DMS114 treated with DMSO at 0.1 percent for 48 hours (cell line): Measurements from ENCODE around the gene ZNF622.
"Not testable (repeated sequence)": the region's sequence is repeated elsewhere in the genome, so short reads cannot be mapped to it uniquely, and the experiment has no call there.

Experiments used
- DNase-seq: peaks from one replicate; lab custom pipeline; 2025; ENCODE audit not compliant: unreplicated experiment; lab: John Stamatoyannopoulos, UW

The ZNF622 gene

DNA sequence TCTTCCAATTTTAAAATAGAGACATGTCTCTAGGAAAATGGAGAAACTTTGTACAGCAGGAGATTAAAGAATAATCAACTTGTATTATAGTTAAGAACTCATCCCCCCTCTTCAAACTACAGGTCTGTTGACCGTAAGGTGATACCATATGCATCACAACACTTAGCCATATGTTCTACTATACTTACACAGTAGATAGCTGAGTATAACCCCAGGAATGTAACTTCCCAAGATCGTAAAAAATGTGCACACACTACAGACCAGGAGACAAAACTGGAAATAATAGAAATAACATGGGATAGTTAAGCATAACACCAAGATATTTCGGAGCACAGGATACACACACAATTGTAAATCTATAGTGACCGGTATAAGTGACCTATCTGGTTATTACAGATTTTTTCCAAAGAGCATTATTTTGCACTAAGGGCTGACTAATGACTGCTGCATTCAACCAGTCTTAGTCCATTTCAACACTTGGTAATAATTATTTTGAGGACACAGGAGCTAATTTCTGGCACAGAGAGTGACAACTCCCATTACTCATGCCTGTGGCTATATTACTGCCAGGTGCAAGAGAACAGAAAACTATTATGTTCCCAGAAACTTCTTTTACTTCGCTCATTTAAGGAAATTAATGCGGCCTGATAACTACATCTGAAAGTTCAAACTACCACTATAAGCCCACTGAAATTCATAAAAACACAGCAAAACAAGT lies 15.4 kb upstream of the ZNF622 start:
- DNase-seq, result no peak

DNA sequence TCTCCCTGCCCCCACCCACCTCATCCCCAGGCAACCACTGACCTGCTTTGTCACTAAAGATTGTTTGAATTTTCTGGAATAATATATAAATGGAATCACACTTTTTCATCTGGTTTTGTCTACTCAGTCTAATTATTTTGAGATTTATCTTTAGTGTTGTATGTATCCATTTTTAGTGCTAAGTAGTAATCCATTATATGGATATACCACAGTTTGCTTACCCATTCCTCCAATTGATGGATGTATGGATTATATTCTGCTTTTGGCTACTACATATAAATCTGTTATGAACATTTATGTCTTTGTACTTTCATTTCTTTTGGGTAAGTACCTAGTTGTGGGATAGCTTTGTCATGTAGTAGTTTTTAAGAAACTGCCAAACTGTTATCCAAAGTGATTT lies 14.5 kb upstream of the ZNF622 start:
- no peak for DNase-seq

DNA sequence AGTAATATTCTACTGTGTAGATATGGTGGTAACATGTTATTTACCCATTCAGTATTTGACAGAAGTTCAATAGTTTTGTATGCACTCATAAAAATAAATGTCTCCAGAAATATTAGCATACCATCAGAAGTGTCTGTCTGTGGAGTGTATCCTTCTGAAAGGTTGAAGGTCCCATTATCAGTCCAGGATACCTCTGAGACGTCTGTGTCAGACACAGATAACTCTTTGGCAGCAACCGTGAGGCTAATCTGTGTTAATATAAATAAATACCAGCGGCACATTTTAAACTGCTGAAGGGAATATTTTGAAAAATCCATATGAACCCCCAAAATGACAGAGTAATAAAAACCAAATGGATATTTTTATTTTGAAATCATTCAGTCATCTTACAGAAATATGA lies 11.9 kb upstream of the ZNF622 start:
- no peak for DNase-seq

DNA sequence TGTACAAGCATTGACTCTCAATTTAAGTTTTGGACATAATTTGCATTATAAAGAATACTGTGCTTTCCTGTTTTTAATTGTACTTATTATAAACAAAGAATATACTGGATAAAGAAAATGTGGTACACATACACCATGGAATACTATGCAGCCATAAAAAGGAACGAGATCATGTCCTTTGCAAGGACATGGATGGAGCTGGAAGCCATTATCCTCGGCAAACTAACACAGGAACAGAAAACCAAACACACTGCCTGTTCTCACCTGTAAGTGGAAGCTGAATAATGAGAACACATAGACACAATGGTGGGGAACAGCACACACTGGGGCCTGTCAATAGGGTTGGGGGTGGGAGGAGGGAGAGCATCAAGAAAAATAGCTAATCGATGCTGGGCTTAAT lies 10.8 kb upstream of the ZNF622 start:
- not testable (repeated sequence) for DNase-seq

DNA sequence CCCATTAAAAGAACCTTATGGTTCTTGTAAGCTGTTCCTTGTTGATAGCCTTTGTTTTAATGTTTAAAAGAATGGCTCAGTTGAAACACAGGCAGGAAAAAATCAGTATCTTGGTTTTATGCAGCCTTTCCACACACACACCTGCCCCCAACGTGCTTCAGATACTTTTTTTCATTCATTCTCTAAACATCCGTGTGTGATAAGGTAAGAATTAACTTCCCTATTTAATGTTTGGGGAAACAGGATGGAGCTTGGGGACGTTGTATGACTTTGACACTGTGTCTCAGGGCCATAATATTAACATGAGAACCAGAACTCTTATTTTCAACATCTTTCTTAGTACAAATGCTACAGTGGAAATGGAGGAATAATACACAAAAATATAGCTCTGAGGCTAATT lies 5.8 kb upstream of the ZNF622 start:
- DNase-seq, result no peak

DNA sequence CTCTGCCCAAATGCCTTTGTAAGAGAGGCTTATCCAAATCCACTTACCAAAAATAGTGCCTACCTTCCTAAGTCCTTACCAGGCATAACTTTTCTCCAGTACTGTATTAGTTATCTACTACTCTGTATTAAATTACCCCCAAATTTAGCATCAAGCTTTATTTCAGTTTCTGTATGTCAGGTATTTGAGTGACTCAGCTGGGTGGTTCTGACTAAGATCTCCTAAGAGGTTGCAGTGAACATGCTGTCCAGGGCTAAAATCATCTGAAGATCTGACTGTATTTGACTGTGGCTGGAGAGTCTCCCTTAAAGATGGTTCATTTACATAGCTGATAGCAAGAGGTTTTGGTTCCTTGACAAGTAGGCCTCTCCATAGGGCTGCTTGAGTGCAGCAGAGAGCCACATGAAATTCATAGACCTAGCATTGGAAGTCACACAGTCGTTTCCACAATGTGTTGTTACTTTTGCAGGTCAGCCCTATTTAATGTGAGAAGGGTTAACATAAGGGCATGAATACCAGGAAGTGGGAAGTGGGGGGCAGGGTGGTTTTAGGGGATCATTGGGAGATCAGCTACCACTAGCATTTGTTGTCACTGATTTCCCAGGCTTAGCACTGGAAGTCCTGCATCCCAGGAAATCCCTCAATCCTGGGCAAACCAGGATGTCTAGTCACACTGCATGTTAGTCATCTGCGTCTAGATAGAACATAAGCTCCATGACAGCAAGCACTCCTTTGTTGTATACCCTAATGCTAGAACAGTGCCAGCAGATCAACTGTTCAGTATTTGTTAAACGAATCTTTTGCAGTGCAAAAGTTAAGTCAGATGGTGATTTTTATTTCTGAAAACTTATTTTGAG lies 2.0 kb upstream of the ZNF622 start:
- no peak for DNase-seq

DNA sequence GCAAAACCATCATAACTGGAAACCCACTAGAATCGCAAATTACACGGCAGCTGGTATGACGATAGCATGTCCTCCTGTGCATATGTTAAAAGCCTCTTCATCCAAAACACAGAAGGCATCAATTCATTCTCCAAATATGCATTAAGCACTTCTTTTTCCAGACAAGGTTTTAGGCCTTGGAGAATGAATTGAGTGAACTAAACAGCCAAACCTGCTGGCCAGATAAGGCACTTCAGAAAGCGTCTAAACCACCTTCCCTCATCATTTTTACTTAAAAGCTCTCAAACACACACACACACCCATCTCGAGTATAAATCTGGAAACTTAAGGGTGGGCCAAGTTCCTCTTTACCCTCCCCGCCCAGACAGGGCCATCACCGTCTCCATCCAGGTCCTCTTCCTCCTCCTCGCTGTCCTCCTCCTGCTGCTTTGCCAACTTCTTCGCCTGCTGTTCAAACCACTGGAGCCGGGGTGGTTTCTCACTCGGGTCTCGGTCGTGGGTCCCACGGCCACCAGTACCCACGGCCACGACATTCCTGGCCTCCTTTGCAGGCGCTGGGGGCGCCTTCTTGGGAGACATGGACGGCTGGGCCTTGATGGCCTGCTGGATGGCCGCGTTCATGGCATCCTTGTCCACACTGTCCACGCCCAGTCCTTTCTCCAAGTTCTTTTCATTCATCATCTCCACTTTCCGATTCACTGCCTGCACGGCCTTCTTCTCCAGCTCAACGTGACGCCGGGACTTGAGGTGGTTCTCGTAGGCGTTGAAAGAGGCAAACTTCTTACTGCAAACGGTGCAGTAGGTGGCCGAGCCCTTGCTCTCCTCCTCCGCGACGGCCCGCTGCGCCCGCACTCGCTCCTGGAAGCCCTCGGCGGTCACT lies 696 bp downstream of the ZNF622 start:
- no peak for DNase-seq

DNA sequence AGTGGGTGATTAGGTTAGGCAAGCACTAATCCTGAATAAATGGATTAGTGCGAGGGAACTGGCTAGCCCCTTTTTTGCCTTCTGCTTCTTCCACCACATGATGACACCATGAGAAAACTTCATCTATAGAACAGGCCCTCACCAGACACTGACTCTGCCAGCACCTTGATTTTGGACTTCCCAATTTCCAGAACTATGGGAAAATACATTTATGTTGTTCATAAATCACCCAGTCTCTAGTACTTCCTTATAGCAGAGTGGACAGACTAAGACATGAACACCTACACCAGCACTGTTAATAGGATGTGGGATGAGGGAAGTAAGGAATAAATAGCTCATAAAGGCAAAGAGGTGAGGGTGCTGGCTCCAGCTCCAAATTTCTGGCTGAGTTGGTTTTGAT lies 1.4 kb downstream of the ZNF622 start:
- no peak for DNase-seq

DNA sequence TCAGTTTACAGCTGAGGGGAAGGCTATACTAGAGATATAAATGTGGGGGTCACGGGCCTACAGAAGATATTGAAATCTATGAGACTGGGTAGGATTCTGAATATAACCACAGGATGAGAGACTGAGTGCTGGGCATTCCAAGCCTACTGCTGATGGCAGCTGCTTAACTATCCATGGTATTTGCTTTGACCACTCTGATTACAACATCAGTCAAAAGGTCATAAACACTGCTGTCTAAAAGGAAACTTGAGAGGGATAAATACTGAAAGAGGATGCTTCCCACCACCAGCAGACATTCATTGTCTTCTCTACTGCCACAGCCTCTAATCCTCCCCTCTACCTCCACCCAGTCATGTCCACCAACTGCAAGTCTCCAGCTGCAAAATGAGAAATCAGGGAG lies 3.8 kb downstream of the ZNF622 start:
- DNase-seq, result no peak

DNA sequence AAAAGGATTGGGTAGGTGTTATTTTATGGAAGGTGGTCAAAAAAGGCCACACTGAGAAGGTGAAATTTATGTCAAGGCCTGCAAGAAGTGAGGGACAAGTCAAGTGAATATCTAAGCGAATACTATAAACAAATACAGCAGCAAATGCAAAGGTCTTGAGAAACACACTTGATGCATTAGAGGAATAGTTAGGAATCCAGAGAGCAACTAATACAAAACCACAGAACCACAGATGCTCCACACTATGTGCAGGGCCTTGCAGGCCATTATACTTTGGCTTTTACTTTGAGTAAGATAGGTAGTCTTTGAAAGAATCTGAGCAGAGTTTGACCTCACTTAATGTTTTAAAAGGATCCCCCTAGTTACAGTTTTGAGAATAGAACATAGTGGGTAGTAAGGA lies 4.6 kb downstream of the ZNF622 start:
- no peak for DNase-seq

DNA sequence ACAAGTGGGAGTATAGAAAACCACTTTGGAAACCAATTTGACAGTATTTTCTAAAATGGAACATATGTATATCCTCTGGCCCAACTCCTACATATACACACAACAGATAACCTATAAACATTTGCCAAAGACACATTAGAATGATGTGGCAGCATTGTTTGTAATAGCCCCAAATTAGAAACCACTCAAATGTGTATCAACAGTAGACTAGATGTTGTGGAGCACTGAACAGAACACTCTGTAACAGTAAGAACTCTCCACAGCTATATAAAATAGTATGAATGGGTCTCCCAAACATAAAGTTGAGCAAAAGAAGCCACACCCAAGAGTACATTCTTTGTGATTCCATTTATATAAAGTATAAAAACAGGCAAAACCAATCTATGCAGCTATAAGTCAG lies 6.1 kb downstream of the ZNF622 start:
- no peak for DNase-seq

DNA sequence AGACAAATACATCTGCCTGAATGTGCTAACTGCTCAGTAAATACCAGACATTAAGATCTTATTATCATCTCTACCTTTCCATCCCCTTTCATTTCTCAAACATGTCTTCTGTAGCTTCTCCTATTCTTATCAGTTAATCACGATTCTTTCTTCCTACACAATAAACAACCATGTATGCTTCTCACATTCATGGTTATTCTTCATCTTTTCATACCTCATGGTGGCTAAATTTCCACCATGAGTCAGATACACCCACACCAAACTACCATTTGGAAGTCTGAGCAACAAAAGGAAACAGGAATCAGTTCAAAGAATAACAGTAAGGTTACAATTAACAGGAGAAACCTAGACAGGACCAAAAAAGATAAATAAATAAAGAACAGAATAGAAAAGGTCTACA lies 7.7 kb downstream of the ZNF622 start:
- DNase-seq, result no peak

DNA sequence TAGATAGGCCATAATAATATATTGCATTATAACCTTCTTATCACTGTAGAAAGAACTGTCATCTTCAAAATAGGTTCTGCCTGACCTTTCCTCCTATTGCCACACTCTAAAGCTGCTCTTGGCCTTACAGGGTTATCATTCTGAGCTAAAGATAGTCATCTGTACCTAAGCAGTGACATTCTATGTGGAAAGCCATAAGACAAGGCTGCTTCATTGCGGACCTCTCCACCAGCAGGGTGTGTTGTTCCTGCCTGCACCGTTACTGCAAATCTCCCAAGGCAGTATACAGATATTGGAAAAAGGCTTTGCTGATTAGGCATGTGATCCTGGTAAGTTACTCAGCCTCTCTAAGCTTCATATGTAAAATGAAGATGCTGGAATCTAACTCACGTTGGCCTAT lies 8.1 kb downstream of the ZNF622 start:
- DNase-seq, result no peak

DNA sequence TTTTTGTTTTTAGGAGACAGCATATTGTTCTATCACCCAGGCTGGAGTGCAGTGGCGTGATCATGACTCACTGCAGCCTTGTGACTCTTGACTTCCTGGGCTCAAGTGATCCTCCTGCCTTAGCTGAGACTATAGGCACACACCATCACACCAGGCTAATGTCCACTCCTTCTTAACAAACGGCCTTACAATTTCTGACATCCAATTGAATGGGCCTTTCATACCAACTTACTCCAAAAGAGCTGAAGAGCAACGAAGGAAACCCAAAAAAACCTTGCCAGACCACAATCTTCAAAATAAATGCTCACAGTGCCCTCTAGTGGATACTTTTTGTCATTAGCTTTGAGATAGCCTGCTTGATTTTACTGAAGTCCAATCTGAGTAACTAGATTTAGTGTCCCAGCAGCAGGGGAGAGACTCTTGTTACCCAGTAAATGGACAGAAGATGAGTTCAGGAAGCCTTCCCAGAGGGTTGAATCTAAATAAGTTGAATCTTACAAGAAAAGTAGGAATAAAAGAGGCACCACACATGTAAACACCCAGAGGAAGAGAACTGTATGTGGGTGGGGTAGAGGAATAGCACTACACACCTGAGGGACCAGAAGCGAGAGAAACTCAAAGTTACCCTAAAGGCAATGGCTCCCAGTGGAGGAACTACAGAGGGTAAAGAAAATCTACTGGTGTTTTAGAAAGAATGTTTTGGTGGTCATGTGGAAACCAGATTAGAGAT lies 9.3 kb downstream of the ZNF622 start:
- DNase-seq, result peak; percentile 43

DNA sequence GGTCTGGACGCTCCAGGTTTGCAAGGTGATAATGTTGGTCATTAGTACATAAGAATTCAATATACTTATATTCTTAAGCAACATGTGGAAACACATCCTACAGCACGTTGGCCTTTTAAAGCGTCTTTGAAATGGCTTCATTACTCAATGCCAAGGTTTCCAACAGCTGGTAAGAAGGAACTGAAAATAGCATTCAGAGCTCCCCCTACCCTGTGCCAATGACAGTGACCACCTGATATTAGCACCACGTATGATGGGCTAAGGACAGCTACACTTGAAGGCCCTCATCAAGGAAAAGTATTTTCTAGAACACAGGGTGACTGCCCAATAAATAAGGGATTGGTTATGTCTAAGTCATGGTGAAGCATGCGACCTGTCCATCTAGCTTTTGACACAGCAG lies 9.9 kb downstream of the ZNF622 start:
- no peak for DNase-seq

DNA sequence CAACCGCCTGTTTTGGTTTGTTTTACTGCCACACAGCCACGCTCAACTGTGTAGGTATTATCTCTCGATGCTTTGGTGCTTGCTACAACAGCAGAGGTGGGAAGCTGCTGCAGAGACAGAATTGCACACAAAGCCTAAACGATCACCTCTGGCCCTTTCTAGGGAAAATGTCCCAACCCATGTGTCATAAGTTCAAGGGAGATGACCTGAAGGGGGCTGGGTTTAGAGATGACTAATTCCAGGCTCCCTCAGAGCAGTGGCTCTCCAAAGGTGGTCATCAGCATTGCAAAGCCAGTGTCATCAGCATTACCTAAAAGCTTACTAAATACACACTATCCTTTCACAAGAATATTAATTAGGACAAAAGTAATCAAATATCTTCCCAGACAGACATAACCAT lies 10.9 kb downstream of the ZNF622 start:
- no peak for DNase-seq

DNA sequence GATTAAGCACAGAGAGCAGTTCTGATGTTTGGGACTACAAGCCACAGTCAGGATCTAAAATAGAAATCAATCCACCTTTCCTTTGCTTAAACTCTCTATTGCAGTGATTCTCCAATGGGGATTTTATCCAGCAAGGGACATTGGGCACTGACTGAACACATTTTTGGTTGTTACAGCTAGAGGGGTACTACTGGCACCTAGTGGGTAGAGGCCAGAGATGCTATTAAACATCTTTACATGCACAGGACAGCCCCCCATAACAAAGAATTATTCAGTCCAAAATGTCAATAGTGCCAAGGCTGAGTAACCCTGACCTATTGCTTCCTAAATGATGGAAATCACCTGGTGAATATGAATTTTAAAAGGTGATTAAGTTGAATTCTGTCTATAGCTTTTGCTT lies 12.0 kb downstream of the ZNF622 start:
- no peak for DNase-seq

DNA sequence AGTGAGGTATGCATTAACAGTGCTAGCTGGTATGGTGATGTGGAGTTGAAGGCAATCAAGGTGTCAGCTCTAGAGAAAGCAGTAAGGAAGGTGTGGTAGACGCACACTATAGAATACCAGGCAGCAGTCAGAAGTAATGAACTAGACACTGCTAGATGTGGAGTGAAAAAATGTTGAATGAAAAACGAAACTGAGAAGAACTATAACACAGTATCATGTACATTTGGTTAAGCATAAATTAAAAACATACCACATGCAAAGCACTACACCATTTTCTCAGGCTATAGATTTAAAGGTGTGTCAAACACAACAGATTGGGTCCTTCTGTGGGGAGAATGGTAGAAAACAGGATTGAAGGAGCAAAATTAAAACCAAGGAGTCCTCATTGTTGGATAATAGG lies 15.4 kb downstream of the ZNF622 start:
- no peak for DNase-seq

DNA sequence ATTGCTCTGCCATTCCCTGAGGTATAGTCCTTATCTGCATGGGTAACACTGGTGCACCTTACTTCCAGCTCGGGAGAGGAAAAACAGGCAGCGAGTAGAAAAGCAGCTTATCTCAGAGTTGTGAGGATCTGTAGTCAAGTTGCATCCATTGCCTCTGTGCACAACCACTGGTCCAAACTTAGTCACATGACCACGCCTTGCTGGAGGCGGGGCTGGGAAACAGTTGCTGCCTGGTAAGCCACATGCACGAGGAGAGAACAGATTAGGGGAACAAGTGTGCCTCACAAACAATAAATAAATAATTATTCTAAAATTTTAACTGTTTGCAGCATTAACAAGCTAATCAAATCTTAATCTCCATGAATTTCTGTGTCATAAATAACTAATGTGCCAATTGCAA lies 18.6 kb downstream of the ZNF622 start:
- DNase-seq, result no peak

DNA sequence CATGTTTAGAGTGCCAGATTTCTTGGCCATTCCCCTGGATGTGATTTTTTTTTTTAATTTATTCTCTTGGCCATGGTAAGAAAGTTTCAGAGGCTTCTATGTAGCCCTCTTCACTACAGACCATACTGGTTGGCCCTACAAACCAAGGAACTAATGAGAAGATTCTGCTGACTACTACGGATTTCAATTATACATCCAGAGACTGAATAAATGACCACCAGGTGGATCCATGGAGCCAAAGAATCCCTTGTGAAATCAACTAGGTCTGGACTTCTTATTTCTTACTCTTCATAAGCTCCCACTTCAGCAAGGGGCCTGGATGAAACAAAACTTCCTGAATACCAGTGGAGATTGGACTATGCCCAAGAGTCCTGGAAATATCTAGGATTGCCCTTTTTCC lies 27.6 kb downstream of the ZNF622 start:
- no peak for DNase-seq

DNA sequence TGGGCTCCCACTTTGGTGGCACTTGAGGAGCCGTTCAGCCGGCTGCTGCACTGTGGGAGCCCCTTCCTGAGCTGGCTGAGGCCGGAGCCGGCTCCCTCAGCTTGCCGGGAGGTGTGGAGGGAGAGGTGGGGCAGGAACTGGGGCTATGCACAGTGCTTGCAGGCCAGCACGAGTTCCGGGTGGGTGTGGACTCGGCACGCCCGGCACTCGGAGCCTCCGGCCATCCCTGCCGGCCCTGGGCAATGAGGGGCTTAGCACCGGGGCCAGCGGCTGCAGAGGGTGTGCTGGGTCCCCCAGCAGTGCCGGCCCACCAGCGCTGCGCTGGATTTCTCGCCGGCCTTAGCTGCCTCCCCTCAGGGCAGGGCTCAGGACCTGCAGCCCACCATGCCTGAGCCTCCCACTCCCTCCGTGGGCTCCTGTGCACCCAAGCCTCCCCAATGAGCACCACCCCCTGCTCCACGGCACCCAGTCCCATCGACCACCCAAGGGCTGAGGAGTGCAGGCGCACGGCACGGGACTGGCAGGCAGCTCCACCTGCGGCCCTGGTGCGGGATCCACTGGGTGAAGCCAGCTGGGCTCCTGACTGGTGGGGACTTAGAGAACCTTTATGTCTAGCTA lies 29.4 kb downstream of the ZNF622 start:
- DNase-seq, result not testable (repeated sequence)
